HepG2 (cell line): Measurements from ENCODE around the gene CX3CR1. TPM values are rescaled to one million over a fixed set of nuclear protein-coding genes. Genes with fewer than 3 reads are reported as not detected.
A peak's percentile ranks its signal among the peaks of the same experiment; 100 is the strongest.

Source experiments
- ATAC-seq: fragments of 200-7000 bp; cut with Tn5 transposase; 3 replicates; pipeline ENCODE4 v1.9.1; 2020; ENCODE audit warnings: mild to moderate bottlenecking, moderate library complexity
- BruUV-seq: library from RNA; stranded (reverse); fragments of 400-500 nt; replicated peaks from 2 replicates; lab custom pipeline; 2021; lab: Mats Ljungman, UMichigan
- CTCF ChIA-PET: fragments of 300-600 bp; formaldehyde crosslinking; extraction: SDS; loops from one replicate; lab custom pipeline; 2021; ENCODE audit warnings: low total read pairs, inconsistent platforms, low intra/inter-chr PET ratio; lab: Yijun Ruan, JAX
- POLR2A ChIA-PET: fragments of 350-600 bp; sonication (Branson Sonifier 250); formaldehyde crosslinking; loops from one replicate; lab custom pipeline; 2020; ENCODE audit warnings: antibody characterized with exemption, inconsistent platforms; lab: Yijun Ruan, JAX
- DNase-seq: peaks from one replicate; pipeline ENCODE4 v3.0.0-alpha.2; 2015; ENCODE audit warnings: low spot score
- FAIRE-seq: peaks from 3 replicates; lab custom pipeline; 2011; peaks lifted over from hg19 to GRCh38; lab: Jason Lieb, UNC
- H2AFZ ChIP-seq: one replicate; pipeline ENCODE4 v1.6.1; 2011; ENCODE audit warnings: low read length, inconsistent platforms
- H3K27ac ChIP-seq: fragments of 300-600 bp; 3 replicates; pipeline ENCODE4 v1.8.0; 2011; ENCODE audit warnings: mixed run types, mild to moderate bottlenecking, mixed read lengths, low read length, inconsistent platforms; ENCODE audit not compliant: insufficient read depth; ENCODE audit errors: extremely low read length
- H3K27me3 ChIP-seq, 2 experiments: fragments of 200-600 bp in 1 of 2; 2 replicates in 1 of 2; 3 replicates in 1 of 2; pipeline versions ENCODE4 v1.6.0 to v1.8.0; 2011; ENCODE audit warnings: low read length in 2 of 2, mild to moderate bottlenecking in 2 of 2, moderate library complexity in 2 of 2, inconsistent platforms in 1 of 2; ENCODE audit not compliant: insufficient read depth in 2 of 2, control insufficient read depth in 1 of 2
- H3K36me3 ChIP-seq, 2 experiments: fragments of 200-600 bp in 1 of 2; replicated peaks in 1 of 2; 2 replicates in 1 of 2; 3 replicates in 1 of 2; pipeline versions ENCODE4 v1.5.1 to v1.8.0; 2011; ENCODE audit warnings: low read length in 2 of 2, inconsistent platforms in 1 of 2; ENCODE audit not compliant: insufficient read depth in 2 of 2, control insufficient read depth in 1 of 2
- H3K4me1 ChIP-seq: 2 replicates; pipeline ENCODE4 v1.5.1; 2012; ENCODE audit warnings: low read length, inconsistent platforms; ENCODE audit not compliant: insufficient read depth
- H3K4me2 ChIP-seq: 2 replicates; pipeline ENCODE4 v1.6.0; 2011; ENCODE audit warnings: low read depth, low read length, inconsistent platforms
- H3K4me3 ChIP-seq, 3 experiments: fragments of 200-600 bp in 1 of 3; sonication (generic), shearing (Covaris generic) in 1 of 3; replicated peaks in 1 of 3; 2 replicates each; pipeline ENCODE4 v1.5.1; 2011 to 2016; ENCODE audit warnings: low read length in 3 of 3, inconsistent platforms in 2 of 3, low read depth in 2 of 3, mild to moderate bottlenecking in 2 of 3, control low read depth in 1 of 3, mixed read lengths in 1 of 3; ENCODE audit not compliant: insufficient read depth in 1 of 3
- H3K79me2 ChIP-seq: one replicate; pipeline ENCODE4 v1.6.1; 2011; ENCODE audit warnings: low read length, inconsistent platforms; ENCODE audit not compliant: insufficient read depth
- H3K9ac ChIP-seq: 2 replicates; pipeline ENCODE4 v1.6.0; 2011; ENCODE audit warnings: mild to moderate bottlenecking, low read depth, low read length, inconsistent platforms; ENCODE audit not compliant: insufficient read depth
- H3K9me3 ChIP-seq: 2 replicates; pipeline ENCODE4 v1.5.1; 2012; ENCODE audit warnings: mild to moderate bottlenecking, low read length
- H4K20me1 ChIP-seq: 2 replicates; pipeline ENCODE4 v1.6.0; 2011; ENCODE audit warnings: inconsistent platforms, mild to moderate bottlenecking, low read length, moderate library complexity; ENCODE audit not compliant: insufficient read depth
- AHDC1 ChIP-seq: sonication (generic); formaldehyde crosslinking; IDR thresholded peaks from 2 replicates; pipeline ENCODE4 v1.5.1; 2020; ENCODE audit warnings: mild to moderate bottlenecking, missing genetic modification reagents, borderline replicate concordance
- ATF6 ChIP-seq: sonication (generic); formaldehyde crosslinking; conservative IDR thresholded peaks from 2 replicates; pipeline ENCODE4 v1.4.0; 2020; ENCODE audit warnings: missing genetic modification reagents
- CREB1 ChIP-seq, 2 experiments: fragments of 450-650 bp in 1 of 2; IDR thresholded peaks; 2 replicates each; pipeline ENCODE4 v1.6.1; 2016 to 2017; ENCODE audit warnings: control low read depth in 1 of 2, mild to moderate bottlenecking in 1 of 2, missing compliant biosample characterization in 1 of 2, missing genetic modification characterization in 1 of 2
- E2F5 ChIP-seq: sonication (generic); formaldehyde crosslinking; conservative IDR thresholded peaks from 2 replicates; pipeline ENCODE4 v1.4.0; 2020; ENCODE audit warnings: missing genetic modification reagents
- ELF4 ChIP-seq: sonication (generic); formaldehyde crosslinking; IDR thresholded peaks from 2 replicates; pipeline ENCODE4 v1.5.0; 2020; ENCODE audit warnings: missing genetic modification reagents, mild to moderate bottlenecking, moderate library complexity, borderline replicate concordance
- FOSL1 ChIP-seq: sonication (generic); formaldehyde crosslinking; IDR thresholded peaks from 2 replicates; pipeline ENCODE4 v1.9.0; 2021; ENCODE audit warnings: missing genetic modification reagents, borderline replicate concordance
- MAFK ChIP-seq, 2 experiments: IDR thresholded peaks in 1 of 2; conservative IDR thresholded peaks in 1 of 2; 2 replicates each; pipeline ENCODE4 v1.6.1; 2011; ENCODE audit warnings: improper control_type of control experiment in 2 of 2, low read length in 2 of 2
- ZNF12 ChIP-seq: sonication (generic); formaldehyde crosslinking; IDR thresholded peaks from 2 replicates; pipeline ENCODE4 v1.5.0; 2020; ENCODE audit warnings: missing genetic modification reagents
- ZNF143 ChIP-seq: sonication (generic); formaldehyde crosslinking; IDR thresholded peaks from 2 replicates; pipeline ENCODE4 v1.4.0; 2020; ENCODE audit warnings: missing genetic modification reagents
- WGBS: methylation state at CpG from one replicate; pipeline ENCODE4 v1.1.6; 2017; ENCODE audit warnings: low lambda C conversion rate; 5-methylcytosine and 5-hydroxymethylcytosine counted together
- in situ Hi-C: cut with HindIII; loops from 2 replicates; pipeline ENCODE4 v1.10.0; 2017; ENCODE audit warnings: low pct_unique_long_range_greater_than_20kb; ENCODE audit not compliant: extremely low pct_ligation_motif_present
- intact Hi-C: fragments of 100-400 bp; cut with micrococcal nuclease; formaldehyde crosslinking; loops from one replicate; pipeline ENCODE4 v1.10.0; 2022; ENCODE audit not compliant: unreplicated experiment
- polyA plus RNA-seq, 8 experiments: library from polyadenylated mRNA; depleted of rRNA in 3 of 8; stranded (reverse) in 7 of 8; unstranded in 1 of 8; fragments of >200 nt; fragmentation: Illumina TruSeq in 4 of 8; extraction: Trizol in 4 of 8; gene quantifications; 2 replicates each; pipeline versions ENCODE4 v1.2.1 to v1.2.3, GENCODE V29; 2011 to 2016; ENCODE audit warnings: low read depth in 4 of 8, missing spikeins in 1 of 8, mixed read lengths in 1 of 8; ENCODE audit not compliant: insufficient read depth in 1 of 8
- total RNA-seq, 5 experiments: library from RNA; depleted of rRNA; stranded (reverse); fragments of >200 nt; fragmentation: Illumina TruSeq; extraction: Trizol; gene quantifications; 2 replicates each; pipeline ENCODE4 v1.2.3, GENCODE V29; 2016; ENCODE audit warnings: low read depth in 1 of 5

CX3CR1 gene
- total and polyA plus RNA-seq, 2 of the 13 experiments (the other 11 are each of a cell fraction or from before 2014, with no cell fraction given) = not detected

GRCh38 chr3:39216176-39216790 lies 63.6 kb downstream of the CX3CR1 start:
- H3K36me3 ChIP-seq = no peaks in the 10 kb centered on the region
- ATAC-seq (no peak), DNase-seq (no peak), FAIRE-seq (no peak)
- no peaks in the 10 kb centered on the region; a peak in 2 of 5 replicates for H3K27me3 ChIP-seq
- no peaks in the 10 kb centered on the region for H4K20me1 ChIP-seq
- H3K9me3 ChIP-seq = no peaks in the 10 kb centered on the region
- no peak overlapping the region for H2AFZ ChIP-seq
- no peaks in the 10 kb centered on the region for H3K4me1 ChIP-seq
- no peak overlapping the region for H3K4me2 ChIP-seq
- H3K79me2 ChIP-seq = no peaks in the 10 kb centered on the region
- CTCF ChIA-PET = no interaction called here
- H3K4me3 ChIP-seq = no peak overlapping the region
- BruUV-seq = no TSS peak
- POLR2A ChIA-PET = no interaction called here
- no peak overlapping the region for H3K9ac ChIP-seq
- intact Hi-C loops = no loop called here
- in situ Hi-C loops = no loop called here
- H3K27ac ChIP-seq = no peak overlapping the region
- 27% methylated on average over 2 of the region's 2 CpGs for WGBS
- TF ChIP-seq MAFK (conservative IDR thresholded peaks at IDR 0.05 in 1 of 2, IDR thresholded peaks at IDR 0.05 in 1 of 2; ENCODE audit: low read length in 2 of 2) (peak in 1 of 2 experiments; percentile 44; a peak in 2 of 4 replicates), CREB1 (IDR thresholded peaks at IDR 0.05) (no peak), CREB1 (CRISPR knock-in tag; IDR thresholded peaks at IDR 0.05) (no peak), ZNF143 (CRISPR knock-in tag) (no peak), ATF6 (no peak)

GRCh38 chr3:39213613-39214012 lies 66.2 kb downstream of the CX3CR1 start:
- WGBS = 21% methylated on average over 2 of the region's 2 CpGs
- no TSS peak for BruUV-seq
- in situ Hi-C loops = no loop called here
- no peaks in the 10 kb centered on the region for H3K4me1 ChIP-seq
- CTCF ChIA-PET = no interaction called here
- FAIRE-seq (no peak), ATAC-seq (no peak), DNase-seq (no peak)
- H3K4me2 ChIP-seq = no peak overlapping the region
- no peak overlapping the region for H3K4me3 ChIP-seq
- no peak overlapping the region for H3K27ac ChIP-seq
- no peaks in the 10 kb centered on the region for H3K79me2 ChIP-seq
- intact Hi-C loops = no loop called here
- no peaks in the 10 kb centered on the region for H3K9me3 ChIP-seq
- H3K36me3 ChIP-seq = no peaks in the 10 kb centered on the region
- H3K27me3 ChIP-seq = peaks cover 0 to 5% of the 10 kb centered on the region in 2 experiments; a peak in 2 of 5 replicates
- H2AFZ ChIP-seq = no peak overlapping the region
- POLR2A ChIA-PET = no interaction called here
- H3K9ac ChIP-seq = no peak overlapping the region
- no peaks in the 10 kb centered on the region for H4K20me1 ChIP-seq
- TF ChIP-seq FOSL1 (CRISPR knock-in tag) (no peak), E2F5 (CRISPR knock-in tag) (no peak), AHDC1 (CRISPR knock-in tag) (no peak), ELF4 (no peak), ZNF12 (CRISPR knock-in tag) (no peak)
